Left cardiac atrium (tissue), 4 donors: ENCODE measurements around the gene SRP68. TPM values are rescaled to one million over a fixed set of nuclear protein-coding genes. Genes with fewer than 3 reads are reported as not detected.
"Not testable (repeated sequence)": the region's sequence is repeated elsewhere in the genome, so short reads cannot be mapped to it uniquely, and the experiment has no call there.

Experiments
- ATAC-seq, 2 donors: fragments of 200-7000 bp; cut with Tn5 transposase; one replicate each; pipeline ENCODE4 v1.9.1; 2020; ENCODE audit warnings: mild to moderate bottlenecking in 2 of 2, moderate library complexity in 2 of 2
- DNase-seq: peaks from one replicate; pipeline ENCODE4 v3.0.0-alpha.2; 2020
- intact Hi-C, 2 donors: fragments of 100-400 bp; cut with DNase I; formaldehyde crosslinking; loops; one replicate each; pipeline versions ENCODE4 v1.14.1 to v1.15.1; 2022 to 2023
- total RNA-seq, 2 donors: library from RNA; stranded (reverse); fragmentation: NEBNext Ultra II Directional; extraction: Animal tissue kit (Norgen Biotek cat#: 25700); gene quantifications; one replicate each; pipeline ENCODE4 v1.2.1, GENCODE V29; 2021
- donor health status: DM: no; HTN: yes; CAD: no.
- donor health status: DM: no; HTN: yes; CAD: no; lungs with severe emphysema.
- donor health status: DM: yes; HTN: yes; CAD: no.
- donor health status: Dilated cardiomyopathy.

The SRP68 gene
- total RNA-seq, 2 donors from 2014 or later = 51.1 to 60.1 TPM

DNA sequence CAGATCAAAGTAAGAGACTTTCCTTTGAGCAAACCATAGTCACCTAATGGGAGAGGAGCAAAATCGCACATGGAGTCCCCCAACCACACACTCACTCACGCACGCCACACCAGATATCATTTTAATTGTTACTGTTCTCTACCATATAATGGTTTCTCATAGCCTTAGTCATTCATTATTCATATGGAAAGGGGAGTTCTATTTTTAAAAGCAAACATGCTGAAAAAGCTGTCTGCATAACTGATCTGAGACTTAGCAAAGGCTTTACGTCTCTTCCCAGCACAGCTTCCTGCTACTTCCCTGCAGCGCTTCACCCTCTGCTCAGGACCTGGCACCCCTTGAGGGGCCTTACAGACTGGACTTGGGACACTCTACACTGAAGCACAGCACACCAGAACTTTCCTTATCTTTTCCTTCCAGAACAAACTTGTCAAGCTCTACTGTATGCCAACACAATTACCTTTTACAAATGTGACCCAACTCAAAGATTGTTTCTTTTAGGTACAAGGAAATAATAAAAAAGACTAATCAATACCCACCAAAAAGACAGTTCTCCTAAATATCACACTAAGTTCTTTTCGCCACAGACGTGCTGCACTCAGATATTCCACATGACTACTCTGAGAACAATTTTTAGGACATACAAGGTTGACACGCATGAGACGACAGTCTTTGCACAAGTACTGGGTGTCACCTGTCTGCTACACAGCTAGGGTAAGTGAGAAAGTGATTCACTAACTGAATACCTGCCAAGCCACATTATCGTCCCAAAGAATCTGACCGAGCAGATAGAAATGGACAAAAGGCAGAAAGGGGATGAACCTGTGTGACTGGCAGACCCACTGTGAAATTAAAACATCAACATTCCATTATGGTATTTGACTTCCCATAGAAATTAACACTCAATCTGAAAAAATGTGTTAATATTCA is 21.5 kb downstream of the SRP68 start:
- ATAC-seq (no peak), DNase-seq (no peak)
- intact Hi-C loops = no loop called here

DNA sequence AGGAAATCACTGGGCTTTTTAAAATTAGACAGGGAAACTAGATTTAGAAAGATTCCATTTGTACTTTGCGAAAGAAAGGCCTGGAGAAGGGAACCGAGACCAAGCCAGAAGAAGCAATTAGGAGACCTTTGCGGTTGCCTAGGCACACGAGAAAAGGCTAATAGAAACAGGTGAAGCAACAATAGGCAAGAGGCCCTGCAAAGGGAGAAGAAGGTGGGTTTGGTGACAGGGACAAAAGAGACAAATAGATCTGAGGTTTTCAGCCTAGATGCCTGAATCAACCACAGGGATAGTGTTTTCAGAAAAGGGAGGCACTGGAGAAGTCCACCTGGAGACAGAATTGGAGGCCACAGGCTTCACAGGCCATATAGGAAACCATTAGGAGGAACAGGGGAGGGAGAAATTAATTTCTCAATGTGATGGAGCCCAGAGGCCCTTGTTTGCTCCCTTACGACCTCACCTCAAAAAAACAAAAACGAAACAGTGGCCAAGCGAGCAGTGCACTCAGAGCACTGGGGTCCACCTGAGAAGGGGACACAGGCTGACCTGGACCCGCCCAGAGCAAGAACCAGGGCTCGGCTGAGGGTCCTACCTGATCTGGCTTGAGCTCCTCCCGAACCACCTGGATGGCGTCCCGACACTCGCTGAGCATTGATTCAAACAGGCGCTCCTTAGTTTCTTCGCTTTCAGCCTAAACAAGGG is 22.3 kb downstream of the SRP68 start:
- no peak for DNase-seq
- intact Hi-C loops = no loop called here
- no peak for ATAC-seq

DNA sequence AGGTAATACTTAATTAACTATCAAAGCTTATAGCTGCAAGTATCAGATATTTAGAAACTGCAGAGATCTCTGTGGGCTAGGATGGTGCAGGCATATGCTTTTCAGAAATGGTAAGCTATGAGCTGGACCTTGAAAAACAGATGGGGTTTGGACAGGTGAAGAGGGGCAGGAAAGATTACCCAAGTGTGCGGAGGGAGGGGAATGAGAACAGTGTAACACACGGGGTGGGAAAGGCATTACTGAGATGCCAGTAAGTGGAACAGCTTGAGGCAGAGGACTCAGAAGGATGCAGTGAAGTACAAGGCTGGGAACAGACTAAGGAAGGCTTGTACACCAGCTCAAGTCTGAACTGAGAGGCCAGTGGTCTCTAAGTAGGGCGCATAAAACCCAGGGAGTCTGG is 23.1 kb downstream of the SRP68 start:
- no peak for DNase-seq
- intact Hi-C loops = no loop called here
- no peak for ATAC-seq

DNA sequence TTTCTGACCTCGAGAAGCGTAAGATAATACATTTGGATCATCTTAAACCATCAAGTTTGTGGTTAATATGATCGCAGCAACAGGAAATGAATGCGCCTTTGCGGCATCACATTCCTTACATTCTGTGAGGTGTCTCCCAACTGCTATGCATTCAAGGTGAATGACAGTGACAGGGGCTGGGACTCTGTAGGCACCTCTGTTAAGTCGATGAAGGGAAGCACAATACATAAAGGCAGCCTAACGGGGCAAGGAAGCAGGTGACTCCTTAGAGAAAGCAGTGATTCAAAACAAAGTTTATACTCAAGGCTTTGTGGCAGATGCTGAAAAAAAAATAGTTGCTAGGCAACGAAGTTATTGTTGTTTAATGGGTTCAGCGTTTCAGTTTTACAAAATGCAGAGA is 23.6 kb downstream of the SRP68 start:
- ATAC-seq = no peak
- DNase-seq = no peak
- intact Hi-C loops = no loop called here

DNA sequence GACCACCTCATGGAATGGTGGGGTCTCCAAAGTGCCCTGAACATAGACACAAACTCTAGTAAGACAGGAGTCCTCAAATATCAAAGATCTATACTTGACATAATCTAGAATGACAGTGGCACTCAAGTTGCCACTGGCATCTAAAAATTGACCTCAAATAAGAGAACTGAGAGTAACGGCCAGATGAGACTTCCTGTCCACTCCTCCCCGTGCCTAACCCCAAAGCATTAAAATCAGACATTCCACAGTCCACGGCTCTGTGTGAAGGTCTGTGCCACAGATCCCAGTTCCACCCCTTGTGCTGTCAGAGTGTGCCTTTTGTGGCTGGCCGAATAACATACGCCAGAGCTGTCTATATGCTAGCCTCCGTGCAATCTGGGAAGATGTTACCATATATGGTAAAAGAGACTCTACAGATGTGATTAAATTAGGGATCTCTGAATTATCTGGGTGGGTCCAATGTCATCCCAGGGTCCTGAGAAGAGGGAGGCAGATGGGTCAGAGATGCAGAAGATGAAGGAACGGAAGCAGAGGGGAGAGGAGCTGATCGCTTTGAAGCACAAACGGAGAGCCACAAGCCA is 24.2 kb downstream of the SRP68 start:
- no peak for DNase-seq

DNA sequence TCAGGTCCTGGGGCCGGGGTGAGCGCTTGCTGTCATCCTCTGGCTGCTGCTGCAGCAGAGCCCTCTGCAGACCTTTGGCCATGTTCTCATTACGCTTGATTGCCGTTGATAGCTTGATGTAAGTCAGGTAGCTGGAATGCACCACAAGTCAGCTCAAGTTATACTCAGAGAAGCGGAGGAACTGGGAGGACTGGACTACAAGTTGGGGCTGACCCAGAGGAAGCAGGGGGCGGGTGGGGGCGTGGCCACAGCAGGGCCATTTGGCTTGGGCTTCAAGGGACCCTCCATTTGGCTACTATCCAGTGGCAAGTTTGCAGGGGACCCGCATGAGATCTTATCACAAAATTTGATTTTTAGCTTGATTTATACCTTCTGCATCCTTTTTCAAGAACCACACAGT is 26.3 kb downstream of the SRP68 start:
- DNase-seq (no peak), ATAC-seq (no peak)
- intact Hi-C loops = no loop called here

More for the DNA sequence above, 24.2 kb downstream of the SRP68 start:
- ATAC-seq = no peak
- intact Hi-C loops = no loop called here

DNA sequence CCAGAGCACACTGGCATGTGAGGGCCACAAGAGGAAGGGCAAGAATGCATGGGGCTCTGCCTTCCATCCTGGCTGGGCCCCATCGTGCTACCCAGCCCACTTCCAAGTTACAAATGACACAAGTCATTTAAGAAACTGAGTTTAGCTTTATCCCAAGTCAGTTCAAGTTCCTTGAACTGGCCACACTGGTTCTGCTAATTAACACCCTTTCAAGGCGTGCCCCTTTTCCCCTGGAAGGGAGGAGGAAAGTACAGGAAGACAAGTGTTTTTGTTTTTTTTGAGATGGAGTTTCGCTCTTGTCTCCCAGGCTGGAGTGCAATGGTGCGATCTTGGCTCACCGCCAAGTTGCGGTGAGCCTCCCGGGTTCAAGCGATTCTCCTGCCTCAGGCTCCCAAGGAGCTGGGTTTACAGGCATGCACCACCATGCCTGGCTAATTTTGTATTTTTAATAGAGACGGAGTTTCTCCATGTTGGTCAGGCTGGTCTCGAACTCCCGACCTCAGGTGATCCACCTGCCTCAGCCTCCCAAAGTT is 27.8 kb downstream of the SRP68 start:
- intact Hi-C loops, ATAC-seq, DNase-seq: not testable (repeated sequence)

DNA sequence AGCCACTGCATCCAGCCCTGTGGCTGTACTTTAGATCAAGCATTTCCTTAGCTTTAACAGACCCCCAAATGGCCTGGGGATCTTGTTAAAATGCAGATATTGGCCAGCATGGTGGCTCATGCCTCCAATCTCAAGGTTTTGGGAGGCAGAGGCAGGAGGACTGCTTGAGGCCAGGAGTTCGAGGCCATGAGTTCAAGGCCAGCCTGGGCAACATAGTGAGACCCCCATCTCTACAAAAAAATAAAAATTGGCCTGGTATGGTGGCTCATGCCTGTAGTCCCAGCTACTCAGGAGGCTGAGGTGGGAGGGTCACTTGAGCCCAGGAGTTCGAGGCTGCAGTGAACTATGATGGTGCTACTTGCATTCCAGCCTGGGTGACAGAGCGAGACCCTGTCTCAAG is 29.4 kb downstream of the SRP68 start:
- DNase-seq, ATAC-seq, intact Hi-C loops: not testable (repeated sequence)

DNA sequence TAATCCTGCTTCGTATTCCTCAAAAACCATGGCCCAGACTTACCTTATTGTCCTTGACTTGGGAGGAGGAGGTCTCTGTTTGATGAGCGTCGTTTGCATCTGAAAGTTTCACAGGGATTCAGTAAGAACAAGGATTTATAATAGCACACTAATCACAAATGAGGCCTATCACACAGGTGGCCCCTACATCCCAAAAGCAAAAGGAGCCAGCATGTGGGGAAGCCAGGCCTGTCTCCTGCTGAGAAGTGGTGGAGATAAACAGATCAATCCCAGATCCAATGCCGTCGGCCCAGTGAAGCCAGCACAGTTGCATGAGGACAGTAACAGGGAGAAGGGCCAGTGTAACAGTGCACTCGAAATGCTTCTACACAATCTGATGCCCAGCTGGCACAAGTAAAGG is 31.9 kb downstream of the SRP68 start:
- no peak for ATAC-seq
- DNase-seq = no peak

DNA sequence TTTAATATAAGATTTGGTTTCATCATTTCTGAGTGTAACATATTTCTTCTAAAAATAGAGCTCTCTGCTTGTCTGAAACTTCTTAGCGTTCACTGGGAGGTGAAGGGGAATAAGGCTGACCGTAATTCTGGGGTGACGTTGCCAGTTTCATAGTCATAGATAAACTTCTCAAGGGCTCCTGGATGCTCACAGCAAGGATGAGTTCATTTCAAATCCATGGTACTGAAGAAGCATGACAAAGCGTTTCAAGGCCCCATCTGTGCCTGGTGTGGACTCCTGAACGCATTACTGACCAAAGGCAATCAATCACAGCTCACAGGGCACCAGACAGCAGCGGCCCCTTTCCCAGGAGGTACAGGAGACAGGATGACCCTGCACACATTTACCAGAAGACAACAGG is 33.2 kb downstream of the SRP68 start:
- ATAC-seq (no peak), DNase-seq (no peak)
- intact Hi-C loops = no loop called here

More for the DNA sequence above, 31.9 kb downstream of the SRP68 start:
- intact Hi-C loops = no loop called here

DNA sequence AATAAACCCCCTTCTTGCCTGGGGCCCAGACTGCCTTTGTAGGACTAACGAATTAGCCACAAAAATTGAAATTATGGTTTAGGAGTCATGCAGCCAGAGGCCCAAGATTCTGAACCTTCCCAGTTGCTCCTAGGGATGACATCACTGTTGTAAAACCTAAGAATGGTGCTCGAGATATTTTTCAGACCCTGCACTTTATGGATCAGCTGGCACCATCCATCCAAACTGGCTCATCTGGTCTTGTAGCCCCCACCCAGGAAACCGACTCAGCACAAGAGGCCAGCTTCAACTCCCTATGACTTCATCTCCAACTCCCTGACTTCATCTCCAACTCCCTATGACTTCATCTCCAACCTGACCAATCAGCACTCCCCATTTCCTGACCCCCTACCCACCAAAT is 34.3 kb downstream of the SRP68 start:
- ATAC-seq = no peak
- intact Hi-C loops = no loop called here
- DNase-seq = no peak

DNA sequence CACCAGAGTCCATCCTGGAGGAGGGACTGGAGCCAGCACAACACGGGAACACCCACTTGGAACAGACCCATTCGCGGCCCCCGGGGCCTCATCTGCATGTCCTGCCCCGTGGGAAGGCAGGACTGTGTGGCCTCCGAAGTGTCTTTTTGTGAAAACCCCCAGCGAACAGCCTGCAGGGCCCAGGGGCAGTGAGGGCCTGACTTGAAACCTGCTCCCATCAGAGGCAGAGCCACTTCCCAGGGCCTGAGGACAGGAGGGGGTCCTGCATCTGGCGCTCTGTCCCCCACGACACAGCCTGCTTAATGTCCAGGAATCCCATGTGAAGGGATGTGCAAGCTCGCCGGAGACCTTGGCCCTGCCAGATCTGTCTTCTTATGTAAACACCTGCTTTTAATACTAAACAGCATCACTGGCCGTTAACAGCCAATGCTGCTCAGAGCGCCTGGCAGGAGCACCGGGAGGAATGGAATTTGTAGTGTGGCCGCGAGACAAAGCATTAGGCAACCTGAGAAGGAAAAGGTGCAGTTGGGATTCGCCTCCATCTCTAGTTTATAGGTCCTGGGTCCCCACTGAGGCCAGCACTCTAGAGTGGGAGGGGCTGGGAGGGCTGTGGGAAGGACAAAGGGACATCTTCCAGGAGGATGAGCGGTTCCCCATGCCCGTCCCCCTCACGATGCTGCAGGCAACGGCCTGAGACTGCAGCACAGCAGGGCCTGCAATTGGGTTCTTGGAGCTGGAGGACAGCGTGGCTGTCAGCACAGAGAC is 35.6 kb downstream of the SRP68 start:
- intact Hi-C loops = no loop called here
- peak in 1 of 2 donors; percentile 21 for ATAC-seq
- DNase-seq = no peak

DNA sequence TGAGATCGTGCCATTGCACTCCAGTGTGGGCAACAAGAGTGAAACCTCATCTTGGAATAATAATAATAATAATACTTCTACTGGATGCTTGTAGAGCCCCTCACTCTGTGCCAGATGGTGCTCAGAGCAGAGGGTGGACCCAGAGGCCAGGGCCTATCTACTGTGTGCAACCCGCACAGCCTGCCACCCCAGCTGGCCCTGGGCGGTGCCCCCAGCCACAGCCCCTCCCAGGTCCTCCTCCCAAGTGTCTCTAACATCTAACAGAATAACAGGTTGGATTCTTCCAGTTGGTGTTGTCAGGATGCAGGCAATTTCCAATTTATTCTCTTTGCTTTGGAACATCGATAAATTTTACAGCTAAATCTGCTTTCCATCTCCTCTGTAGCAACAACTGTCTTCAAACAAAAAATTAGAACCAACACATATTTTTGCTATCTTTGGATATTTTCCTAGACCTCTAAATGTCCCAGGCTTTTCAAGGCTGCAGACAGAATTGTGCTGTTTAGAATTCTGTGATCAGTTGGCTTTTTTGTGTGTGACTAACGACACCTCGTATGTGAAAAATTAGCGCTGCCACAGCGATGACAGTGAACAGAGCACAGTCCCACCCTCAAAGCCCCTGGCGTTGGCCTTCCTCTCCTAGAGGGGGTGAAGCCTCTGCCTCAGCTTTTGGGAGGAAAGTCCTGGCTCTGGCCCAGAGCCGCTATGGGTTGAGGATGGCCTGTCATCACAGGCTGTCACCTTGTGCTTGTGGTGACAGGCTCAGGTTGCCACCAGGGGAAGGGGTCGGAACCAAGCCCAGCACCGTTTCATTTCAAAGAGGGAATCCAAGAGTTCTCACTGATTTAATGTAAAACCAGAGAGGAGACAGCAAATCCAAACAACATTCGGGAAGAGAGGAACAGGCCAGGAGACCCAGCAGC is 37.6 kb downstream of the SRP68 start:
- ATAC-seq (no peak), DNase-seq (no peak)
- intact Hi-C loops = no loop called here

DNA sequence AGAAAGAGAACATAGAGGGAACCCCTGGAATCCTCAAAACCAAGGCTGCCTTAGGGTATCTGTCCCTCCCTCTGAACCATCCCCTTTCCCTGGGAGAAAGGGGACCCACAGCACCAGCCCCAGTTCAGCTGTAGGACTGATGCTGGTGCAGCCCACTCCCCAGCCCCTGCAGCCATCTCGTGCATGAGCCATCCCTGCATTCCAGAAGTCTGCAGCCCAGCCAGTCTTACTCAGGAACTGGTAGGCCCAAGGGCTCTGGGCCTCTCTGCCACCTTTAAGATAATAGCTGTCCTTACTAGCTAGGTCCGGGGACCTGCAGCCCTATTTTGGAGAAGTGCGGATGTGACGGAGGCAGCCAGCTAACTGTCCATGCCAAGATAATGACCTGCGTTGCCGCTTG is 39.2 kb downstream of the SRP68 start:
- DNase-seq = no peak
- intact Hi-C loops = no loop called here
- no peak for ATAC-seq

DNA sequence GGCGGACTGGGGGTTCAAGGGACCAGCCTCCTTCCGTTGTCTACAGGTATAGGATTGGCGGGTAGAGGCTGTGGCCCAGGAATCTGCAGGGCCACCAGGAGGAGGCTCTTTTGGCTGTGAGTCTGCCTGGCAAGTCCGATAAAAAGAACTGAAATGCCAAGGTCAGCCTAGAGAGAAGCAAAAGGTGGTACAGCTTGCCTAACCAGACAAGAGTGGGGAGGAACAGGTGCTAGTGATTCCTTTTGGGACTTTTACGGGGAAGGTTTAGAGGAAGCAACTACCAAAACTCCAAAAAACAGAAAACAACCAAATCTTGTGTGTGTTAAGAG is 39.6 kb downstream of the SRP68 start:
- ATAC-seq = no peak
- DNase-seq = no peak
- intact Hi-C loops = no loop called here

DNA sequence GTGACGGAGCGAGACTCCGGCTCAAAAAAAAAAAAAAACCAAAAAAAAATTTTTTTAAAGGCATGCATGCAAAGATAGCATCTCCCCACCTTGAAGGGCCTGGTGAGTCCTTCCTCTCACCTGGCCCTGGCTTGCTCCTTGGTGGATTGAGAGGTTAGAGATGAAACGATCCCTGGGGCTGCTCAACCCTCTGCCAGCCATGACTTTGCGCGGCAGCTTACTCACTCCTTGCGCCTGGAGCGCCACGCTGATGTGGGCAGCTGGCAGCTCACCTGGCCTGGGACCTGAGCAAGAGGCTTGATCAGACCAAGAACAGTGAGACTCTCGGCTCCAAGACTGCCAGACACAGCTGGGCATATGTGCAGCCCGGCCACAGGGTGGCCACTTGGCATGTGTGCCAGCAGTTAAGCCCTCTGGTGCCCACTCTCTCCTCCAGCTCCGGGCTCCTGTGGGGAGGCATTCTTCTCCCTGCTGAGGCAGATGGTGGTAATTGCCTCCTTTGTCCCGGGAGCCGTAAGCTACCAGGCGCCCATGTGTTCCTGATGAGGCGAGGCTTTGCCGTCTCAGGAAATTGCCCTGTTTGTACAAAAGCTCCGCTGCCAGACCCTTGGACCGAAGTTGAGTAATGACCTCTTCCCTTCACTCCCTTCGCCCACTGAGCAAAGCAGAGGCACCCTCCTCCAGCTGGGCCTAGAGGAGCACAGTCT is 40.1 kb downstream of the SRP68 start:
- intact Hi-C loops = no loop called here
- DNase-seq (no peak), ATAC-seq (no peak)

DNA sequence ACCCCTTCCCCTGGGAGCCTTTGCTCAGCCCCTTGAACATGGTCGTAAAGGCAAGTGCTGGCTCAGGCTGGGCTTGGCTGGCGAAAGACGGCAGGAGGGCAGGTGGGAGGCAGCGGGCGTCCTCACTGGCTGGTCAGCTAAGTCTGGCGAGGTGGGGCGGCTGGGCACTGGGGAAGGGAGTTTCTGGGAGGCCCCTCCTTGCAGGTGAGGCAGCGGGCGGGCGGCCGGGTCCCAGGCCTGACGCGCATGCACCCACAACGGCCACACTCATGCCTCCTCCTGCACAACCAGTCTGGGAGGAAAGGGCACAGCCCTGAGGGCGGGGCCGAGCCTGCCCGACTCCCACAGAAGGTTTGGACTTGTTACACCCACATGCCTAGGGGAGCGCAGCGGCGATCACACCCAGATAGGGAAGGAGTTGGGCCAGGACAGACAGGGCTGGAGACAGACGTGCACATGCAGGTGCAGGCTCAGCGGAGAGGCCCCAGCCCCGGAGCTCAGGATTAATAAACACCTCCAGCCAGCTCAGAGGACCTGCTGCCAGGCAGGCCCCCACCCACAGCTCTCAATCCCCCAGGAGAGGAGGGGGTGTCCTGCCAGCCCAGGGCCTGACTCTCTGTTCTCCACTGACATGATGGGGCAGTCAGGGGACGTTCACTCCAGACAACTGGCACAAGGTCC is 45.0 kb downstream of the SRP68 start, which contains the start of gene EVPL:
Gene EVPL, minus strand, starts transcription at position 148 of the 681 bp plus-strand sequence. Its CDS starts 108 bp downstream, at position 40.
- peak; percentile 42 to 82 for ATAC-seq
- intact Hi-C loops = no loop called here
- no peak for DNase-seq
